HEK293 (cell line): ENCODE results near the gene VASN.

Source experiments
- CTCF ChIP-seq: fragments of 450-650 bp; formaldehyde crosslinking; IDR thresholded peaks from 2 replicates; pipeline ENCODE4 v1.5.1; 2016; ENCODE audit warnings: missing biosample characterization, missing genetic modification characterization
- PATZ1 ChIP-seq: fragments of 450-650 bp; formaldehyde crosslinking; IDR thresholded peaks from 2 replicates; pipeline ENCODE4 v1.5.1; 2016; ENCODE audit warnings: missing biosample characterization, missing genetic modification characterization
- SP7 ChIP-seq: fragments of 450-650 bp; formaldehyde crosslinking; IDR thresholded peaks from 2 replicates; pipeline ENCODE4 v1.5.1; 2016; ENCODE audit warnings: missing biosample characterization, missing genetic modification characterization
- ZBTB10 ChIP-seq: fragments of 450-650 bp; formaldehyde crosslinking; IDR thresholded peaks from 2 replicates; pipeline ENCODE4 v1.5.1; 2016; ENCODE audit warnings: missing biosample characterization, missing genetic modification characterization
- ZNF274 ChIP-seq, 2 experiments: fragments of 200-500 bp in 1 of 2; fragments of 450-650 bp in 1 of 2; sonication (Bioruptor generic) in 1 of 2; formaldehyde crosslinking in 1 of 2; IDR thresholded peaks; 2 replicates each; pipeline versions ENCODE4 v1.5.1 to v1.6.1; 2014 to 2016; ENCODE audit warnings: borderline replicate concordance in 1 of 2, inconsistent platforms in 1 of 2, low read length in 1 of 2, missing biosample characterization in 1 of 2, missing genetic modification characterization in 1 of 2
- ZNF335 ChIP-seq: fragments of 450-650 bp; formaldehyde crosslinking; conservative IDR thresholded peaks from 2 replicates; pipeline ENCODE4 v1.5.1; 2016; ENCODE audit warnings: missing biosample characterization, missing genetic modification characterization
- ZNF571 ChIP-seq: fragments of 450-650 bp; formaldehyde crosslinking; IDR thresholded peaks from 2 replicates; pipeline ENCODE4 v1.5.0; 2017; ENCODE audit warnings: missing biosample characterization, missing genetic modification characterization
- ZNF670 ChIP-seq: fragments of 450-650 bp; formaldehyde crosslinking; IDR thresholded peaks from 2 replicates; pipeline ENCODE4 v1.5.1; 2016; ENCODE audit warnings: missing biosample characterization, missing genetic modification characterization, low read depth
- ZNF776 ChIP-seq: fragments of 450-650 bp; formaldehyde crosslinking; IDR thresholded peaks from 2 replicates; pipeline ENCODE4 v1.5.0; 2017; ENCODE audit warnings: missing biosample characterization, missing genetic modification characterization, borderline replicate concordance

GRCh38 chr16:4364196-4365013 is 7.2 kb upstream of the VASN start:
- TF ChIP-seq SP7 (tag by site-specific recombination) (no peak), ZNF274 (IDR thresholded peaks at IDR 0.05; ENCODE audit: low read length) (no peak), ZNF274 (tag by site-specific recombination; IDR thresholded peaks at IDR 0.05; ENCODE audit: borderline replicate concordance) (no peak), CTCF (tag by site-specific recombination) (no peak), ZNF670 (no peak), ZNF571 (no peak), PATZ1 (0 out of 2 replicates have a peak, but pooled peaks have one; percentile 14), ZNF776 (tag by site-specific recombination) (no peak), ZBTB10 (tag by site-specific recombination) (no peak), ZNF335 (tag by site-specific recombination) (no peak)
